Measurements from ENCODE around the gene SPSB2.
A peak's percentile ranks its signal among the peaks of the same experiment; 100 is the strongest.

The SPSB2 gene

GRCh38 chr12:6837370-6838060 lies 35.6 kb downstream of the SPSB2 start:
- no peak for DNase-seq (ENCODE audit: low spot score in 2 of 2)
- no peaks in the 10 kb centered on the region for H3K9me3 Mint-ChIP-seq
- no peaks in the 10 kb centered on the region for H3K27me3 Mint-ChIP-seq
- H3K36me3 Mint-ChIP-seq (ENCODE audit: insufficient read depth) = peaks cover 3% of the 10 kb centered on the region
- no peak overlapping the region for H3K4me3 Mint-ChIP-seq
- H3K4me1 Mint-ChIP-seq = no peaks in the 10 kb centered on the region
- H3K27ac Mint-ChIP-seq (ENCODE audit: low read depth) = no peak overlapping the region
- no peak for ATAC-seq (replicated peaks; ENCODE audit: extremely low read depth, poor library complexity, severe bottlenecking)

GRCh38 chr12:6836851-6837250 lies 36.3 kb downstream of the SPSB2 start:
- DNase-seq (ENCODE audit: low spot score in 2 of 2) = no peak
- no peaks in the 10 kb centered on the region for H3K9me3 Mint-ChIP-seq
- no peak overlapping the region for H3K4me3 Mint-ChIP-seq
- peaks cover 3% of the 10 kb centered on the region for H3K27me3 Mint-ChIP-seq
- H3K36me3 Mint-ChIP-seq (ENCODE audit: insufficient read depth) = peaks cover 3% of the 10 kb centered on the region
- no peak for ATAC-seq (replicated peaks; ENCODE audit: extremely low read depth, poor library complexity, severe bottlenecking)
- no peak overlapping the region for H3K27ac Mint-ChIP-seq (ENCODE audit: low read depth)
- H3K4me1 Mint-ChIP-seq = no peaks in the 10 kb centered on the region

GRCh38 chr12:6834873-6835272 lies 38.2 kb downstream of the SPSB2 start:
- Mint-ChIP-seq H3K4me1 (no peaks in the 10 kb centered on the region), H3K36me3 (ENCODE audit: insufficient read depth) (peaks cover 4% of the 10 kb centered on the region), H3K27ac (ENCODE audit: low read depth) (no peak overlapping the region), H3K4me3 (no peak overlapping the region), H3K9me3 (no peaks in the 10 kb centered on the region), H3K27me3 (peaks cover 23% of the 10 kb centered on the region)
- DNase-seq (ENCODE audit: low spot score in 2 of 2) (no peak), ATAC-seq (replicated peaks; ENCODE audit: extremely low read depth, poor library complexity, severe bottlenecking) (no peak)

GRCh38 chr12:6834254-6834653 lies 38.8 kb downstream of the SPSB2 start:
- H3K27ac Mint-ChIP-seq (ENCODE audit: low read depth) = no peak overlapping the region
- H3K9me3 Mint-ChIP-seq = no peaks in the 10 kb centered on the region
- peaks cover 28% of the 10 kb centered on the region for H3K27me3 Mint-ChIP-seq
- ATAC-seq (replicated peaks; ENCODE audit: extremely low read depth, poor library complexity, severe bottlenecking) (no peak), DNase-seq (ENCODE audit: low spot score in 2 of 2) (no peak)
- H3K4me3 Mint-ChIP-seq = no peak overlapping the region
- peaks cover 6% of the 10 kb centered on the region for H3K36me3 Mint-ChIP-seq (ENCODE audit: insufficient read depth)
- peaks cover 4% of the 10 kb centered on the region for H3K4me1 Mint-ChIP-seq

- H3K4me3 Mint-ChIP-seq = no peak overlapping the region
These were observed 39.8 kb downstream of the SPSB2 start for GRCh38 chr12:6833189-6833890.

GRCh38 chr12:6832125-6832524 lies 41.0 kb downstream of the SPSB2 start:
- Mint-ChIP-seq H3K4me3 (no peak overlapping the region), H3K36me3 (ENCODE audit: insufficient read depth) (peaks cover 14% of the 10 kb centered on the region), H3K27me3 (peaks cover 49% of the 10 kb centered on the region), H3K4me1 (peaks cover 21% of the 10 kb centered on the region), H3K9me3 (no peaks in the 10 kb centered on the region), H3K27ac (ENCODE audit: low read depth) (no peak overlapping the region)
- no peak for DNase-seq (ENCODE audit: low spot score in 2 of 2)
- ATAC-seq (replicated peaks; ENCODE audit: extremely low read depth, poor library complexity, severe bottlenecking) = no peak

More at GRCh38 chr12:6833189-6833890, 39.8 kb downstream of the SPSB2 start:
- ATAC-seq (replicated peaks; ENCODE audit: extremely low read depth, poor library complexity, severe bottlenecking) (no peak), DNase-seq (ENCODE audit: low spot score in 2 of 2) (no peak)
- Mint-ChIP-seq H3K4me1 (peaks cover 9% of the 10 kb centered on the region), H3K36me3 (ENCODE audit: insufficient read depth) (peaks cover 10% of the 10 kb centered on the region), H3K27me3 (peaks cover 36% of the 10 kb centered on the region), H3K27ac (ENCODE audit: low read depth) (no peak overlapping the region), H3K9me3 (no peaks in the 10 kb centered on the region)

- Mint-ChIP-seq H3K4me3 (no peak overlapping the region), H3K27ac (ENCODE audit: low read depth) (no peak overlapping the region), H3K4me1 (peaks cover 23% of the 10 kb centered on the region), H3K27me3 (peaks cover 55% of the 10 kb centered on the region), H3K9me3 (no peaks in the 10 kb centered on the region), H3K36me3 (ENCODE audit: insufficient read depth) (peaks cover 14% of the 10 kb centered on the region)
- ATAC-seq (replicated peaks; ENCODE audit: extremely low read depth, poor library complexity, severe bottlenecking) (no peak), DNase-seq (ENCODE audit: low spot score in 2 of 2) (no peak)
These were observed 41.6 kb downstream of the SPSB2 start for GRCh38 chr12:6831450-6831995.

- Mint-ChIP-seq H3K27me3 (peaks cover 60% of the 10 kb centered on the region), H3K9me3 (no peaks in the 10 kb centered on the region), H3K4me3 (no peak overlapping the region), H3K4me1 (peaks cover 23% of the 10 kb centered on the region), H3K27ac (ENCODE audit: low read depth) (no peak overlapping the region), H3K36me3 (ENCODE audit: insufficient read depth) (peaks cover 15% of the 10 kb centered on the region)
- no peak for DNase-seq (ENCODE audit: low spot score in 2 of 2)
- no peak for ATAC-seq (replicated peaks; ENCODE audit: extremely low read depth, poor library complexity, severe bottlenecking)
These were observed 42.1 kb downstream of the SPSB2 start for GRCh38 chr12:6830999-6831398.

- peaks cover 27% of the 10 kb centered on the region for H3K4me1 Mint-ChIP-seq
- peak overlapping the region; percentile 38 for H3K4me3 Mint-ChIP-seq
- H3K27me3 Mint-ChIP-seq = peaks cover 66% of the 10 kb centered on the region
- H3K9me3 Mint-ChIP-seq = no peaks in the 10 kb centered on the region
- peaks cover 19% of the 10 kb centered on the region for H3K36me3 Mint-ChIP-seq (ENCODE audit: insufficient read depth)
- no peak overlapping the region for H3K27ac Mint-ChIP-seq (ENCODE audit: low read depth)
- DNase-seq (ENCODE audit: low spot score in 2 of 2) (no peak), ATAC-seq (replicated peaks; ENCODE audit: extremely low read depth, poor library complexity, severe bottlenecking) (no peak)
These were observed 42.7 kb downstream of the SPSB2 start for GRCh38 chr12:6830286-6830890.

GRCh38 chr12:6829536-6830220 lies 43.4 kb downstream of the SPSB2 start:
- Mint-ChIP-seq H3K4me1 (peaks cover 33% of the 10 kb centered on the region), H3K36me3 (ENCODE audit: insufficient read depth) (peaks cover 20% of the 10 kb centered on the region), H3K9me3 (no peaks in the 10 kb centered on the region), H3K27ac (ENCODE audit: low read depth) (peak overlapping the region; percentile 85), H3K27me3 (peaks cover 73% of the 10 kb centered on the region), H3K4me3 (peak overlapping the region; percentile 85)
- ATAC-seq (replicated peaks; ENCODE audit: extremely low read depth, poor library complexity, severe bottlenecking) (no peak), DNase-seq (ENCODE audit: low spot score in 2 of 2) (no peak)

- H3K9me3 Mint-ChIP-seq = no peaks in the 10 kb centered on the region
- peak overlapping the region; percentile 85 for H3K27ac Mint-ChIP-seq (ENCODE audit: low read depth)
- peaks cover 18% of the 10 kb centered on the region for H3K36me3 Mint-ChIP-seq (ENCODE audit: insufficient read depth)
- peaks cover 33% of the 10 kb centered on the region for H3K4me1 Mint-ChIP-seq
- no peak for DNase-seq (ENCODE audit: low spot score in 2 of 2)
- peak; percentile 55 for ATAC-seq (replicated peaks; ENCODE audit: extremely low read depth, poor library complexity, severe bottlenecking)
- peaks cover 80% of the 10 kb centered on the region for H3K27me3 Mint-ChIP-seq
- H3K4me3 Mint-ChIP-seq = peak overlapping the region; percentile 85
These were observed 44.1 kb downstream of the SPSB2 start for GRCh38 chr12:6828781-6829535.

All from central memory CD8-positive, alpha-beta T cell (primary cell).